Ishikawa (cell line): ENCODE data around the gene RFX8.

Experiments
- CEBPB ChIP-seq: IDR thresholded peaks from 2 replicates; pipeline ENCODE4 v1.6.1; 2012
- CREB1 ChIP-seq: IDR thresholded peaks from 2 replicates; pipeline ENCODE4 v1.6.1; 2012; ENCODE audit warnings: low read depth
- EGR1 ChIP-seq: IDR thresholded peaks from 2 replicates; pipeline ENCODE4 v1.6.1; 2012
- EP300 ChIP-seq: IDR thresholded peaks from 2 replicates; pipeline ENCODE4 v1.6.1; 2012; ENCODE audit warnings: borderline replicate concordance
- FOXM1 ChIP-seq: IDR thresholded peaks from 2 replicates; pipeline ENCODE4 v1.6.1; 2012; ENCODE audit warnings: low read depth, borderline replicate concordance
- NFIC ChIP-seq: IDR thresholded peaks from 2 replicates; pipeline ENCODE4 v1.6.1; 2012
- RAD21 ChIP-seq: IDR thresholded peaks from 2 replicates; pipeline ENCODE4 v1.6.1; 2012; ENCODE audit warnings: low read depth
- TAF1 ChIP-seq: IDR thresholded peaks from 2 replicates; pipeline ENCODE4 v1.6.1; 2012; ENCODE audit warnings: low read depth, mild to moderate bottlenecking
- TCF12 ChIP-seq: IDR thresholded peaks from 2 replicates; pipeline ENCODE4 v1.6.1; 2012; ENCODE audit warnings: low read depth
- TEAD4 ChIP-seq: IDR thresholded peaks from 2 replicates; pipeline ENCODE4 v1.6.1; 2012
- YY1 ChIP-seq: IDR thresholded peaks from 2 replicates; pipeline ENCODE4 v1.6.1; 2012; ENCODE audit warnings: low read depth
- ZBTB7A ChIP-seq: IDR thresholded peaks from 2 replicates; pipeline ENCODE4 v1.6.1; 2012; ENCODE audit warnings: low read depth
- TF ChIP-seq, protein P1 (sequence below): IDR thresholded peaks from 2 replicates; pipeline ENCODE4 v1.6.1; 2012
- TF ChIP-seq, protein P2 (sequence below): IDR thresholded peaks from 2 replicates; pipeline ENCODE4 v1.6.1; 2012
- TF ChIP-seq, protein P3 (sequence below): IDR thresholded peaks from 2 replicates; pipeline ENCODE4 v1.6.1; 2012; ENCODE audit warnings: low read depth, mild to moderate bottlenecking

RFX8 gene

DNA sequence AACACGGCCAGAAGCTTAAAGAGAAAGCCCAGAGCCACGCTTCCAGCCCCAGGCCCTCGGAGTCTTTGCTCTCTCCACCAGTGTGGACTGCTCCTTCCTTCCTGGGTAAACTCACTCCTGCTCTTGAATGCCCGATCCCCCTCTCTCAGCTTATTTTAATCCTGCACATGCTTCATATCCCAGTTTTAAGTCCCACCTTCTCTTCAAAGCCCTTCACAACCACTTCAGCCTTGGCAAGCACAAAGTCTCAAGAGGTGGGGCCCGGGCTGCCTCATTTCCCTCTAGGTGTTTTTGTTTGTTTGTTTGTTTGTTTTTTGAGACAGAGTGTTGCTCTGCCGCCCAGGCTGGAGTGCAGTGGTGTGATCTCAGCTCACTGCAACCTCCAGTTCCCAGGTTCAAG, 66.0 kb downstream of the RFX8 start:
- TF ChIP-seq EP300 (no peak), TCF12 (no peak), TAF1 (no peak)
- TF ChIP-seq, protein P1, sequence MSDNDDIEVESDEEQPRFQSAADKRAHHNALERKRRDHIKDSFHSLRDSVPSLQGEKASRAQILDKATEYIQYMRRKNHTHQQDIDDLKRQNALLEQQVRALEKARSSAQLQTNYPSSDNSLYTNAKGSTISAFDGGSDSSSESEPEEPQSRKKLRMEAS = no peak
- TF ChIP-seq, protein P2, sequence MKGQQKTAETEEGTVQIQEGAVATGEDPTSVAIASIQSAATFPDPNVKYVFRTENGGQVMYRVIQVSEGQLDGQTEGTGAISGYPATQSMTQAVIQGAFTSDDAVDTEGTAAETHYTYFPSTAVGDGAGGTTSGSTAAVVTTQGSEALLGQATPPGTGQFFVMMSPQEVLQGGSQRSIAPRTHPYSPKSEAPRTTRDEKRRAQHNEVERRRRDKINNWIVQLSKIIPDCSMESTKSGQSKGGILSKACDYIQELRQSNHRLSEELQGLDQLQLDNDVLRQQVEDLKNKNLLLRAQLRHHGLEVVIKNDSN = no peak

DNA sequence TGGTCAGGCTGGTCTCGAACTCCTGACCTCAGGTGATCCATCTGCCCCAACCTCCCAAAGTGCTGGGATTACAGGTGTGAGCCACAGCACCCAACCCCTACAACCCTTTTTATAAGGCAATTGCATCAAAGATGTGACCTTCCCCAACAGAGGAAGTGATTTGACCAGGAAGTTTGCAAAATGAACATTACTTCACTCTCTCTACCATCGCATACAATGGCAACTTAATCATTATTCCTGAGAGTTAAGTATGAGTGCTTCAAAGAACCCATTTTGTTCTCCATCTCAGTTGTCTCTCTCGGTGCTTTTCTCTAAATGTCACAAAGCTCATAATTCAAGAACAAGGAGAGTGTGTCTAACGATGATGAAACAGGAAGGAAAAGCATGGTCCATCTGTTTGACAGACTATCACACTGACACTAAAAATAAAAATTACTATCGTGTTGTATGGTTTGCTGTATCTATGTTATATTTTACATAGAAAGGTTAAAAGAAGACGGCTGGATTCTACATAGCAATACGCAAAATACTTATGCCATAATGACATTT, 69.5 kb downstream of the RFX8 start:
- TF ChIP-seq NFIC = no peak
- TF ChIP-seq, protein P3, sequence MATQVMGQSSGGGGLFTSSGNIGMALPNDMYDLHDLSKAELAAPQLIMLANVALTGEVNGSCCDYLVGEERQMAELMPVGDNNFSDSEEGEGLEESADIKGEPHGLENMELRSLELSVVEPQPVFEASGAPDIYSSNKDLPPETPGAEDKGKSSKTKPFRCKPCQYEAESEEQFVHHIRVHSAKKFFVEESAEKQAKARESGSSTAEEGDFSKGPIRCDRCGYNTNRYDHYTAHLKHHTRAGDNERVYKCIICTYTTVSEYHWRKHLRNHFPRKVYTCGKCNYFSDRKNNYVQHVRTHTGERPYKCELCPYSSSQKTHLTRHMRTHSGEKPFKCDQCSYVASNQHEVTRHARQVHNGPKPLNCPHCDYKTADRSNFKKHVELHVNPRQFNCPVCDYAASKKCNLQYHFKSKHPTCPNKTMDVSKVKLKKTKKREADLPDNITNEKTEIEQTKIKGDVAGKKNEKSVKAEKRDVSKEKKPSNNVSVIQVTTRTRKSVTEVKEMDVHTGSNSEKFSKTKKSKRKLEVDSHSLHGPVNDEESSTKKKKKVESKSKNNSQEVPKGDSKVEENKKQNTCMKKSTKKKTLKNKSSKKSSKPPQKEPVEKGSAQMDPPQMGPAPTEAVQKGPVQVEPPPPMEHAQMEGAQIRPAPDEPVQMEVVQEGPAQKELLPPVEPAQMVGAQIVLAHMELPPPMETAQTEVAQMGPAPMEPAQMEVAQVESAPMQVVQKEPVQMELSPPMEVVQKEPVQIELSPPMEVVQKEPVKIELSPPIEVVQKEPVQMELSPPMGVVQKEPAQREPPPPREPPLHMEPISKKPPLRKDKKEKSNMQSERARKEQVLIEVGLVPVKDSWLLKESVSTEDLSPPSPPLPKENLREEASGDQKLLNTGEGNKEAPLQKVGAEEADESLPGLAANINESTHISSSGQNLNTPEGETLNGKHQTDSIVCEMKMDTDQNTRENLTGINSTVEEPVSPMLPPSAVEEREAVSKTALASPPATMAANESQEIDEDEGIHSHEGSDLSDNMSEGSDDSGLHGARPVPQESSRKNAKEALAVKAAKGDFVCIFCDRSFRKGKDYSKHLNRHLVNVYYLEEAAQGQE = no peak
- TF ChIP-seq CREB1 = no peak
- TF ChIP-seq RAD21 = no peak
- TF ChIP-seq TAF1 = no peak
- no peak for TF ChIP-seq EGR1
- no peak for TF ChIP-seq YY1
- TF ChIP-seq, protein P2 = no peak
- no peak for TF ChIP-seq EP300
- no peak for TF ChIP-seq FOXM1
- TF ChIP-seq, protein P1 = no peak
- TF ChIP-seq TCF12 = no peak
- TF ChIP-seq ZBTB7A = no peak
- no peak for TF ChIP-seq CEBPB
- no peak for TF ChIP-seq TEAD4

DNA sequence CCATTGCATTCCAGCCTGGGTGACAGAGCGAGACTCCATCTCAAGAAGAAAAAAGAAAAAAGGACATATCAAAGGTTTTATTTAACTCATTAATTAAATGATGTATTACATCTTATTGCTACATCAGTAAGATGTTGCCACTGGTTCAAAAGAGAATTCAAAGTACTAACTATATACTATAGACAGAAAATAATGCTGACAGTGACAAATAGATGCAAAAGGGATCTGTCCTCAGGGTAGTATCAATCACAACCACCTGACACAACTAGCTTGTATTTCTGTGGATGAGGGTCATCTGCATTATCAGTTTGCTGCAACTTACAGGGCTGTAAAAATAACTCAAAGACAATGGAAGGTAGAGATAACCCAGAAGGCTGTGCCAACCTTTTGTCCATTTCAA, 71.2 kb downstream of the RFX8 start:
- TF ChIP-seq CEBPB (no peak), TEAD4 (no peak), EP300 (no peak), TCF12 (no peak), RAD21 (no peak), FOXM1 (no peak), EGR1 (no peak), TAF1 (no peak), CREB1 (no peak), ZBTB7A (no peak), YY1 (no peak), NFIC (no peak)
- TF ChIP-seq, protein P1 = no peak
- TF ChIP-seq, protein P2 = no peak
- TF ChIP-seq, protein P3 = no peak

DNA sequence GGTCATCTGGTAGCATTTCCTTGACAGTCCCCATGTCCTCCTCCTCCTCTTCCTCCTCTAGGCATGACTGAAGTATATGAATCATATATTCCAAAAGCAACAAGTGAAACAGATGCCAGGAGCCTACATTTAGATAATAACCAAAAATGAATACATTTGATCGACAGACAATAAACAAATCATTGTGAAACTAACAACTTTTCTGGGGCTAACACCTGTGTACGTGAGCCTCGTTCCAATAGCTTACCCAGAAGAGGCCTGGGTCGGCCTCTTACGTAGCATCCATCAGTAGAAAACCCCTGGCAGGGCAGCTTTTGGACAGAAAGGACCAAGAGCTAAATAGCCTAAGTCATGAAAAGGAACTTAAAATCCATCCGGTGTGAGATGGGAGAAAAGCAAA, 72.3 kb downstream of the RFX8 start:
- TF ChIP-seq EP300 = no peak
- TF ChIP-seq FOXM1 = no peak
- TF ChIP-seq, protein P3 = no peak
- no peak for TF ChIP-seq TAF1
- TF ChIP-seq NFIC = no peak
